Measurements from ENCODE around the gene RASAL2. TPM values are rescaled to one million over a fixed set of nuclear protein-coding genes. Genes with fewer than 3 reads are reported as not detected.
"Not testable (repeated sequence)": the region's sequence is repeated elsewhere in the genome, so short reads cannot be mapped to it uniquely, and the experiment has no call there.

RASAL2 gene
- total RNA-seq, 1 donor from 2014 or later, result 18.3 TPM

- Histone ChIP-seq H3K27ac (no peak overlapping the region), H3K4me3 (no peak overlapping the region), H3K4me2 (no peak overlapping the region), H3K27me3 (no peaks in the 10 kb centered on the region), H3K79me2 (ENCODE audit: low read depth) (peaks cover 4% of the 10 kb centered on the region), H3K9ac (no peak overlapping the region), H3K36me3 (no peaks in the 10 kb centered on the region), H3F3A (ENCODE audit: low read depth) (peaks cover under 1% of the 10 kb centered on the region), H3K9me3 (ENCODE audit: low read depth) (no peaks in the 10 kb centered on the region), H2AFZ (replicated peaks) (no peak overlapping the region), H3K4me1 (peaks cover 7% of the 10 kb centered on the region), H4K20me1 (ENCODE audit: low read depth) (no peaks in the 10 kb centered on the region)
- H3K4me3 Mint-ChIP-seq, result no peak overlapping the region
- H3K4me1 Mint-ChIP-seq, result peaks cover 13% of the 10 kb centered on the region
- no peaks in the 10 kb centered on the region for H3K9me3 Mint-ChIP-seq
- no peak overlapping the region for H3K27ac Mint-ChIP-seq
- no peak for DNase-seq (ENCODE audit: low spot score)
- H3K27me3 Mint-ChIP-seq (ENCODE audit: insufficient read depth, low read depth), result peaks cover 2% of the 10 kb centered on the region
- no peaks in the 10 kb centered on the region for H3K36me3 Mint-ChIP-seq
- TF ChIP-seq, protein P1, sequence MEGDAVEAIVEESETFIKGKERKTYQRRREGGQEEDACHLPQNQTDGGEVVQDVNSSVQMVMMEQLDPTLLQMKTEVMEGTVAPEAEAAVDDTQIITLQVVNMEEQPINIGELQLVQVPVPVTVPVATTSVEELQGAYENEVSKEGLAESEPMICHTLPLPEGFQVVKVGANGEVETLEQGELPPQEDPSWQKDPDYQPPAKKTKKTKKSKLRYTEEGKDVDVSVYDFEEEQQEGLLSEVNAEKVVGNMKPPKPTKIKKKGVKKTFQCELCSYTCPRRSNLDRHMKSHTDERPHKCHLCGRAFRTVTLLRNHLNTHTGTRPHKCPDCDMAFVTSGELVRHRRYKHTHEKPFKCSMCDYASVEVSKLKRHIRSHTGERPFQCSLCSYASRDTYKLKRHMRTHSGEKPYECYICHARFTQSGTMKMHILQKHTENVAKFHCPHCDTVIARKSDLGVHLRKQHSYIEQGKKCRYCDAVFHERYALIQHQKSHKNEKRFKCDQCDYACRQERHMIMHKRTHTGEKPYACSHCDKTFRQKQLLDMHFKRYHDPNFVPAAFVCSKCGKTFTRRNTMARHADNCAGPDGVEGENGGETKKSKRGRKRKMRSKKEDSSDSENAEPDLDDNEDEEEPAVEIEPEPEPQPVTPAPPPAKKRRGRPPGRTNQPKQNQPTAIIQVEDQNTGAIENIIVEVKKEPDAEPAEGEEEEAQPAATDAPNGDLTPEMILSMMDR (IDR thresholded peaks at IDR 0.05), result no peak
- TF ChIP-seq EZH2 (IDR thresholded peaks at IDR 0.05), result no peak
- TF ChIP-seq EZH2phosphoT487 (IDR thresholded peaks at IDR 0.05), result no peak
Observed at GRCh38 chr1:178088651-178089050, 5.3 kb upstream of the RASAL2 start.

- not testable (repeated sequence) for H3K36me3 ChIP-seq; DNase-seq (ENCODE audit: low spot score); H3K4me3 Mint-ChIP-seq; H3K27me3 Mint-ChIP-seq (ENCODE audit: insufficient read depth, low read depth); H3K4me2 ChIP-seq; H3K4me3 ChIP-seq; H3K27me3 ChIP-seq; H3K9ac ChIP-seq; H3K9me3 Mint-ChIP-seq; H3K36me3 Mint-ChIP-seq; H3K27ac ChIP-seq; H3K27ac Mint-ChIP-seq; H2AFZ ChIP-seq (replicated peaks); H3K9me3 ChIP-seq (ENCODE audit: low read depth)
- peaks cover 19% of the 10 kb centered on the region for H4K20me1 ChIP-seq (ENCODE audit: low read depth)
- peaks cover 24% of the 10 kb centered on the region for H3K79me2 ChIP-seq (ENCODE audit: low read depth)
- H3F3A ChIP-seq (ENCODE audit: low read depth), result peaks cover 20% of the 10 kb centered on the region
- peaks cover 31% of the 10 kb centered on the region for H3K4me1 Mint-ChIP-seq
- H3K4me1 ChIP-seq, result peaks cover 21% of the 10 kb centered on the region
Observed at GRCh38 chr1:178091454-178091853, 2.5 kb upstream of the RASAL2 start.

DNA sequence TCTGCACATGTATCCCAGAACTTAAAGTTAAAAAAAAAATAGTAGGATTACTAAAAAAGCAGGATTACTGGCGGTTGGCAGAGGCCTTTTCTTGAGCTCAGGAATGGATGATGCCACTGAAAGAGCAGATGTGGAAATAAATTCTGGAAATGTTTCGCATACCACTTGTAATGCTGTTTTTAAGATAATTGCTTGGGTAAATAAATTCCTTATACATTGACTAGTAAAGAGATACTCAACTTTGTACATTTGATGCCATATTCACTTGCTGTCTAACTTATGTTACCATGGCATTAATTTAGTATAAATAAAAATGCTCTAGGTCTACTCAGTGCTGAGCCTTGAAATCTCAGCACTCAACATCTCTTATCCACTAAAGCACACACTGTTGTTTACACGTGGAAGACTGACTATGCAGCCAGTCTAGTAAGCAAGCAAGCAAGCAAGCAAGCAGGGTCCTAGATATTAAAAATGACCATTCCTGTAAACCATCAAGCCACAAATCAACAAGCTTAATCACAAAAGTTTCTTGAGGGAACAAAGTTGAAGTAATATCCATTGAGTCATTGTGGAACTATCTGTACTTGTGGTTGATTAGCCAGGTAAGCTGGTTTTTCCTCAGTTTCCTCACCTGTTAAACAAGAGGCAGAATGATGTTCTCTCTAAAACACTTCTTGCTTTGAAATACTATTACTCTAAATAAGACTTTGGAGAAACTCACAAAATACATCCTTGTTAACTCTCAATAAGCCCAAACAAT is 1.7 kb upstream of the RASAL2 start:
- Mint-ChIP-seq H3K27me3 (ENCODE audit: insufficient read depth, low read depth) (peaks cover 2% of the 10 kb centered on the region), H3K27ac (no peak overlapping the region), H3K4me3 (peak overlapping the region; percentile 94), H3K4me1 (peaks cover 38% of the 10 kb centered on the region), H3K9me3 (no peaks in the 10 kb centered on the region), H3K36me3 (no peaks in the 10 kb centered on the region)
- no peak overlapping the region for H3K27ac ChIP-seq
- no peaks in the 10 kb centered on the region for H3K9me3 ChIP-seq (ENCODE audit: low read depth)
- DNase-seq (ENCODE audit: low spot score), result no peak
- peaks cover 31% of the 10 kb centered on the region for H3K79me2 ChIP-seq (ENCODE audit: low read depth)
- TF ChIP-seq EZH2 (IDR thresholded peaks at IDR 0.05) (no peak), EZH2phosphoT487 (IDR thresholded peaks at IDR 0.05) (no peak)
- TF ChIP-seq, protein P1 (IDR thresholded peaks at IDR 0.05), result no peak
- H3K4me1 ChIP-seq, result peaks cover 23% of the 10 kb centered on the region
- H3K4me3 ChIP-seq, result peak overlapping the region; percentile 98
- H4K20me1 ChIP-seq (ENCODE audit: low read depth), result peaks cover 23% of the 10 kb centered on the region
- H3F3A ChIP-seq (ENCODE audit: low read depth), result peaks cover 20% of the 10 kb centered on the region
- no peaks in the 10 kb centered on the region for H3K36me3 ChIP-seq
- peak overlapping the region; percentile 78 for H3K4me2 ChIP-seq
- H3K27me3 ChIP-seq, result no peaks in the 10 kb centered on the region
- H2AFZ ChIP-seq (replicated peaks), result peak overlapping the region; percentile 95
- H3K9ac ChIP-seq, result no peak overlapping the region

GRCh38 chr1:178092878-178093493 is 918 bp upstream of the RASAL2 start:
- Mint-ChIP-seq H3K4me1 (peaks cover 41% of the 10 kb centered on the region), H3K9me3 (no peaks in the 10 kb centered on the region), H3K36me3 (no peaks in the 10 kb centered on the region), H3K27me3 (ENCODE audit: insufficient read depth, low read depth) (peaks cover 2% of the 10 kb centered on the region), H3K4me3 (peak overlapping the region; percentile 94), H3K27ac (peak overlapping the region; percentile 97)
- no peaks in the 10 kb centered on the region for H3K9me3 ChIP-seq (ENCODE audit: low read depth)
- peak overlapping the region; percentile 98 for H3K4me3 ChIP-seq
- peaks cover 39% of the 10 kb centered on the region for H3K79me2 ChIP-seq (ENCODE audit: low read depth)
- no peaks in the 10 kb centered on the region for H3K36me3 ChIP-seq
- H3K4me1 ChIP-seq, result peaks cover 23% of the 10 kb centered on the region
- H4K20me1 ChIP-seq (ENCODE audit: low read depth), result peaks cover 23% of the 10 kb centered on the region
- H3K9ac ChIP-seq, result peak overlapping the region; percentile 47
- peak overlapping the region; percentile 78 for H3K4me2 ChIP-seq
- peaks cover 20% of the 10 kb centered on the region for H3F3A ChIP-seq (ENCODE audit: low read depth)
- TF ChIP-seq, protein P1 (IDR thresholded peaks at IDR 0.05), result peak; percentile 15
- TF ChIP-seq EZH2phosphoT487 (IDR thresholded peaks at IDR 0.05) (no peak), EZH2 (IDR thresholded peaks at IDR 0.05) (peak; percentile 18)
- DNase-seq (ENCODE audit: low spot score), result no peak
- no peaks in the 10 kb centered on the region for H3K27me3 ChIP-seq
- H3K27ac ChIP-seq, result peak overlapping the region; percentile 65
- H2AFZ ChIP-seq (replicated peaks), result peak overlapping the region; percentile 95

Data from neural progenitor cell (in vitro differentiated cells).